ENCODE results near the gene SHANK3.
"Not testable (repeated sequence)": the region's sequence is repeated elsewhere in the genome, so short reads cannot be mapped to it uniquely, and the experiment has no call there.

The SHANK3 gene
- total RNA-seq: 0.25 to 3.9 (median 1.3) reads per million in 18 experiments

DNA sequence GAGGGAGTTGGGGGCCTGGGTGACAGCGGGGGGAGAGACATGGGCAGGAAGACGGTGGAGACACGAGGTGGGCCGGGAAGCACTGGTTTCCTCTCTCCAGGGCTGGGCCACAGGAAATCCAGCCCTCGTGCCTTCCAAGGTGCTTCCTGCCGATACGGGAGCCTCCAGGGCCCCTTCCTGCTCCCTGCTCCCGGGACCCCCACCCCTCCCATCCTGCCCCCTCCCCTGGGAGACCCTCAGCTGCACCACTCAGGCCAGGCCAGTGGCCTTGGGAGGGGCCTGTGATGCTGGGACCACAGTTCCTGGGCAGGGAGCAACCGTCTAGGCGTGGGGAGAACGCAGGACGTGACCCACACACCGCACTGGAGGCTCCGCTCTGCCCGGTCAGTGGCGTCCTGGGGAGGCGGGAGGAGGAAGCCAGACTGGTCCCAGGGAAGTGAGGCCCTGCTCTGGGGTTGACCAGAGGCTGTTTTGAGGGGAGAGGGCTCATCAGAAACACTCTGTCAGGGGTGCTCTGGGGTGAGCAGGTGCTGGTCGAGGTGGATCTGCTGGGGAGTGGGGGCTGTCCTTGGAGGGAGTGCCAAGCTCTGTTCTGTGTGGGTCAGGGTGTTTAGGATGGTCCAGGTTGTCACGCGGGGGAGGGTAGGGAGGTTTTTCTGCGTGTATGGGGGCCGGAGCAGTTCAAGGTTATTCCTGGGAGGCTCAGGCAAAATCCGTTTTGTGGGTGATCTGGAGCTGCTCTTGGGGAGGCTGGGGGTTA, at the start of gene SHANK3:
TSS of gene SHANK3 (plus strand) at position 353 of the 760 bp plus-strand sequence.
- peak in 1 of 2 donors; percentile 23 for DNase-seq

- no peak for DNase-seq
Observed at GRCh38 chr22:50624347-50625130, 48.1 kb upstream of the SHANK3 start.

- no peak for DNase-seq
Observed at GRCh38 chr22:50625131-50625567, 47.5 kb upstream of the SHANK3 start.

DNA sequence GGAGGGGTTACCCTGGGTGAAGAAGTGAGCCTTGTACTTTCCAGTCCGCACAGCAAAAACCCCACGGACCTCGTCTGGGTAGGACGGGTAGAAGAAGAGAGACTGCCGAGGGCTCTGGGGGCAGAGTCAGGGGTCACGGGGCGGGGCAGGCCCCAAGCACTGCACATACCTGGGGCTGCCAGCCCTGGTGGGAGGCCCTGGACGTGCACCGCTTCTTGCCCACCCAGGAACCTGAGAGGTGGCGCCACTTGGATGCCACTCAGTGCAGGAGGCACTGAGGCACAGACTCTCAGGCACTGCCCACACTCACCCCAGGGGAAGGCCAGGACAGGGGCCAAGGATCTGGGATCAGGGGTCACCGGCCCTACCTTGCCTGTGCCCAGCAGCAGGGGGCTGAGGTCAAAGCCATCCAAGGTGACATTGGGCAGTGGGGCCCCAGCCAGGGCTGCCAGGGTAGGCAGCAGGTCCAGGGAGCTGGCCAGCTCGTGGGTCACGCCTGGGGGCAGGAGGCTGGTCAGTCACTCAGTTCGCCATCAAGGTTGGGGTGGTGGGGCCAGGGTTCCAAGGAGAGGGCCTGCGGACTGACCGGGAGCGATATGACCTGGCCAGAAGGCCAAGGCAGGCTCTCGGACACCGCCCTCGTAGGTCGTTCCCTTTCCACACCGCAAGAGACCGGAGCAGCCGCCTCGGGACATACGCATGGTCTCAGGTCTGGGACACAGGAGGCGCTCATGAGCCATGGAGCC, 46.9 kb upstream of the SHANK3 start:
- no peak for DNase-seq

DNA sequence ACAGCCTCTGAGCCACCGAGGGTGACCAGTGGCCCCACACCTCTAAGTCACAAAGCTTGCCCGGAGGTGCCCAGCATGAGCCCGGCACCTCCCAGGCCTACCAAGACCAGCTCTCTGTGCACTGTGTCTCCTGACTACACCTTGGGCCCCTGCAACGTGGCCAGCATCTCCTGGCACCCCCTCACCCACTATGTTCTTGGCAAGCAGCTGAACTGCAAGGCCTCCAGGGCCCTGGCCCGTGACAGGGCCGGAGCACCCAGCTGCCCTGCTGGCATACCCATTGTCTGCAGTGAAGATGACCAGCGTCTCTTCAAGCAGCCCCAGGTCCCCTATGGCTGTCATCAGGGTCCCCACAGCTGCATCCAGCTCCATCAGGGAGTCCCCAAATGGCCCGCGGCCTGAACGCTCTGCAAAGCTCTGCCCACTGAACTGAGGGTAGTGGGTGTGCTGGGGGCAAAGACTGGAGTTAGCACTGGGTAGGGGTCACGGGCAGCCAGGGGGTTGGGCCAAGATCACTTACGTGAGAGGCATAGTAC, 46.2 kb upstream of the SHANK3 start:
- no peak for DNase-seq

GRCh38 chr22:50626850-50627641, 45.6 kb upstream of the SHANK3 start:
- DNase-seq: no peak

GRCh38 chr22:50627642-50628542, 44.7 kb upstream of the SHANK3 start, which contains the start of gene ARSA:
TSS of gene ARSA (minus strand) at chr22:50628152. CDS start at chr22:50627779, 373 bp downstream.
- peak; percentile 80 to 90 for DNase-seq

- DNase-seq: no peak
Observed at GRCh38 chr22:50628543-50629134, 44.0 kb upstream of the SHANK3 start.

- peak in 1 of 2 donors; percentile 7 for DNase-seq
Observed at GRCh38 chr22:50630376-50630775, 42.2 kb upstream of the SHANK3 start.

DNA sequence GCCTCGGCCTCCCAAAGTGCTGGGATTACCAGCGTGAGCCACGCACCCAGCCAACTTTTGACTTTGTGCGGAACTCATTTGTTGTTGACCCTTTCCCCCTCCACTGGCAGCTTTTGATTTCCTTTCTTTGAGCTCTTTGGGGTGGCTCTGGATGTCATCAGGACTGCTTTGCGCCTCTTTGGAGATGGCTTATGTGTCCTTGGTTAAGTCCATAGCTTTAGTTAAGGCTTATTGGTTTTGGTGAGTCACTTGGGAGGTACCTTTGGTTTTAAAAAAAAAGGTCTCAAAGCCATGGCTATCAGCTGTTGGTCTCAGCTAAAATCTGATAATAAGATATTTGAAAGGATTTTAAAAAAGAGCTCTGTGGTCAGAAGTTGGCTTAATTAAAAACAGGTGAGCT, 39.5 kb upstream of the SHANK3 start:
- no peak for DNase-seq

GRCh38 chr22:50633771-50634170, 38.9 kb upstream of the SHANK3 start:
- DNase-seq: no peak

GRCh38 chr22:50635591-50635990, 37.0 kb upstream of the SHANK3 start:
- no peak for DNase-seq

DNA sequence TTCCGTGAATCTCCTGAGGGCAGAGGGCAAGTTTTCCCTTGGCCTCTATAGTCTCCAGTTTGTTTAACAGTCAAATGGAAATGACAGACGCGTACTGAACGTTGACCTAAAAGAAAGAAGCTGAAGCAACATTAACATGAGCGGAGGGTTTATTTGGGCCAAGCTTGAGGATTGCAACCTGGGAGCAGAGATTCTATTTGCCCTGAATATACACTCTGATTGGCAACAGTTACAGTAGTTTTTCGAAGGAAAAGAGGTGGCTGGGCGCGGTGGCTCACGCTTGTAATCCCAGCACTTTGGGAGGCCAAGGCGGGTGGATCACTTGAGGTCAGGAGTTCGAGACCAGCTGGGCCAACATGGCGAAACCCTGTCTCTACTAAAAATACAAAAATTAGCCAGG, 32.3 kb upstream of the SHANK3 start:
- DNase-seq: not testable (repeated sequence)

DNA sequence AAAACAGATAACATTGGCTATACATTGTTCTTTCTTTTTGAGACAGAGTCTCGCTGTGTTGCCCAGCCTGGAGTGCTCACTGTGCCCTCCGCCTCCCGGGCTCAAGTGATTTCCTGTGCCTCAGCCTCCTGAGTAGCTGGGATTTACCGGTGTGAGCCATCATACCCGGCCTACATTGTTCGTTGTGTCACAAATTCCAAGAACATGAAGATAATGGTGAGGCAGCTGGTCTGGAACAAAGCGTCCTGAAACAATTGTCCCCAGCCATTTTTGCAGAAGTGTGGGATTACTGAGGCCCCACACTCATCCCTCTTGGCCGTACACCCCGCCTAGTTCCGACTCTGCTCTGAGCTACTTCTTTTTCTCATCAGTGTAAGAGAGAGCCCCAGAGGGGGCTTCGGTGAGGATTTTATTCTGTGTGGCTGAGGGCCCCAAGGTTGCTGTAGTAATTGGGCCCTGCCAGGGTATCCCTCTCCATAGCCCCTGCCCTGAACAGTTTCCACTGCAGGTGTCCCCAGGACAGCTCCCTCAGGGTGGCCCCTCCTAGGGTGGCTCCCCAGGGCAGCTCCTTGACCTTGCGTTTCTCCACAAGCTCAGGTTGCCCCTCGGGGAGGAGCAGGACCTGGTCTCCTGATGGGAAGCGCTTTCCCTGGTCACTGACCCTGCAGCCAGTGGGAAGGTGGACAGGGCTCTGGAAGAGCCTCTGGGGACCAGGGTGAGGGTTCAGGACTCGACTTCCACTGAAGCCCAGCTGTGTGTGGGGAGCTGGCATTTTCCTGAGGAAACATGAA, 31.6 kb upstream of the SHANK3 start:
- no peak for DNase-seq

- peak in 1 of 2 donors; percentile 23 for DNase-seq
Observed at GRCh38 chr22:50641696-50642607, 30.7 kb upstream of the SHANK3 start.

DNA sequence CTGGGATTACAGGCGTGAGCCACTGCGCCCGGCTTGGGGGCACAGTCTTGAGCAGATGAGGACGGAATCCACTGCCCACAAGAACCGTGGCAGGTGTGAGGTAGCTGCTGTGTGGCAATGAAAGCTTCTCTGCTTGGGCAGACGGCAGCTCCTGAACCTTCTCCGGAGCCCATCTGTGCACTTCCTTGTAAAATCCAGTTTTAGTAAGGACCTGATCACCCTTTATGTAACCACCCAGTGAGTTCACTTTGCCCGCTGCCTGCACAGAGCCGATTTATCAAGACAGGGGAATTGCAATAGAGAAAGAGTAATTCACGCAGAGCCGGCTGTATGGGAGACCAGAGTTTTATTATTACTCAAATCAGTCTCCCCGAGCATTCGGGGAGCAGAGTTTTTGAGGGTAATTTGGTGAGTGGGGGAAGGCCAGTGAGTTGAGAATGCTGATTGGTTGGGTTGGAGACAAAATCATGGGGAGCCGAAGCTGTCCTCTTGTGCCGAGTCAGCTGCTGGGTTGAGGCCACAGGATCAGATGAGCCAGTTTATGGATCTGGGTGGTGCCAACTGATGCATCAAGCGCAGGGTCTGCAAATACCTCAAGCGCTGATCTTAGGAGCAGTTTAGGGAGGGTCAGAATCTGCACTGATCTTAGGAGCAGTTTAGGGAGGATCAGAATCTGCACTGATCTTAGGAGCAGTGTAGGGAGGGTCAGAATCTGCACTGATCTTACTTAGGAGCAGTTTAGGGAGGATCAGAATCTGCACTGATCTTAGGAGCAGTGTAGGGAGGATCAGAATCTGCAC, 29.4 kb upstream of the SHANK3 start:
- not testable (repeated sequence) for DNase-seq

DNA sequence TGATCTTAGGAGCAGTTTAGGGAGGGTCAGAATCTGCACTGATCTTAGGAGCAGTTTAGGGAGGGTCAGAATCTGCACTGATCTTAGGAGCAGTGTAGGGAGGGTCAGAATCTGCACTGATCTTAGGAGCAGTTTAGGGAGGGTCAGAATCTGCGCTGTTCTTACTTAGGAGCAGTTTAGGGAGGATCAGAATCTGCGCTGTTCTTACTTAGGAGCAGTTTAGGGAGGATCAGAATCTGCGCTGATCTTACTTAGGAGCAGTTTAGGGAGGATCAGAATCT, 28.9 kb upstream of the SHANK3 start:
- not testable (repeated sequence) for DNase-seq

- no peak for DNase-seq
Observed at GRCh38 chr22:50653256-50653655, 19.4 kb upstream of the SHANK3 start.

Data from inflammatory macrophage (primary cell).